Hepatocyte (in vitro differentiated cells): ENCODE measurements around the gene KCNK13. TPM values are rescaled to one million over a fixed set of nuclear protein-coding genes. Genes with fewer than 3 reads are reported as not detected.
"Not testable (repeated sequence)": the region's sequence is repeated elsewhere in the genome, so short reads cannot be mapped to it uniquely, and the experiment has no call there.

Experiments used
- DNase-seq: peaks from one replicate; pipeline ENCODE4 v3.0.0-alpha.2; 2016; ENCODE audit warnings: low spot score
- H2AFZ ChIP-seq: fragments of 200-600 bp; sonication (generic); 2 replicates; pipeline ENCODE4 v1.6.0; 2016; ENCODE audit warnings: antibody characterized with exemption, mild to moderate bottlenecking
- H3K27ac ChIP-seq: fragments of 200-600 bp; sonication (generic); 2 replicates; pipeline ENCODE4 v1.5.1; 2016; ENCODE audit warnings: mild to moderate bottlenecking
- H3K27me3 ChIP-seq: fragments of 200-600 bp; sonication (generic); 2 replicates; pipeline ENCODE4 v1.6.1; 2016
- H3K36me3 ChIP-seq: fragments of 200-600 bp; sonication (generic); replicated peaks from 2 replicates; pipeline ENCODE4 v1.5.1; 2016; ENCODE audit warnings: low read depth; ENCODE audit not compliant: insufficient read depth
- H3K4me1 ChIP-seq: fragments of 200-600 bp; sonication (generic); 2 replicates; pipeline ENCODE4 v1.5.1; 2016; ENCODE audit warnings: mild to moderate bottlenecking, moderate library complexity; ENCODE audit not compliant: insufficient read depth
- H3K4me2 ChIP-seq: fragments of 200-600 bp; sonication (generic); 2 replicates; pipeline ENCODE4 v1.6.0; 2016
- H3K4me3 ChIP-seq: fragments of 200-600 bp; sonication (generic); 2 replicates; pipeline ENCODE4 v1.5.1; 2016; ENCODE audit warnings: mild to moderate bottlenecking
- H3K79me2 ChIP-seq: fragments of 200-600 bp; sonication (generic); 2 replicates; pipeline ENCODE4 v1.6.0; 2017; ENCODE audit warnings: mild to moderate bottlenecking
- H3K9me2 ChIP-seq: fragments of 200-600 bp; sonication (generic); replicated peaks from 2 replicates; pipeline ENCODE4 v1.6.0; 2017; ENCODE audit warnings: mild to moderate bottlenecking; ENCODE audit not compliant: insufficient read depth
- H3K9me3 ChIP-seq: fragments of 200-600 bp; sonication (generic); 2 replicates; pipeline ENCODE4 v1.5.1; 2016; ENCODE audit warnings: low read depth, mild to moderate bottlenecking
- H4K20me1 ChIP-seq: fragments of 200-600 bp; sonication (generic); 2 replicates; pipeline ENCODE4 v1.6.0; 2016; ENCODE audit warnings: mild to moderate bottlenecking; ENCODE audit not compliant: insufficient read depth, poor library complexity, severe bottlenecking
- EZH2 ChIP-seq: fragments of 200-600 bp; sonication (generic); IDR thresholded peaks from 2 replicates; pipeline ENCODE4 v1.6.1; 2016; ENCODE audit warnings: antibody characterized with exemption, mild to moderate bottlenecking, borderline replicate concordance
- EZH2phosphoT487 ChIP-seq: fragments of 200-600 bp; sonication (generic); IDR thresholded peaks from one replicate; pipeline ENCODE4 v1.6.1; 2018; ENCODE audit warnings: antibody characterized with exemption, mild to moderate bottlenecking, low read depth, moderate library complexity; ENCODE audit not compliant: unreplicated experiment, severe bottlenecking
- WGBS: methylation state at CpG from one replicate; pipeline ENCODE4 v1.1.6; 2016; ENCODE audit warnings: low lambda C conversion rate; ENCODE audit errors: missing lambda C conversion rate; 5-methylcytosine and 5-hydroxymethylcytosine counted together
- polyA plus RNA-seq: library from polyadenylated mRNA; unstranded; fragments of >200 nt; fragmentation: Nextera tagmentation; extraction: Ambion mirVana; gene quantifications from 2 replicates; pipeline ENCODE4 v1.2.1, GENCODE V29; 2016
- total RNA-seq: library from RNA; depleted of rRNA; stranded (reverse); fragments of >200 nt; gene quantifications from 2 replicates; pipeline ENCODE4 v1.2.3, GENCODE V29; 2014
- TF ChIP-seq, protein P1 (sequence below): fragments of 200-600 bp; sonication (generic); IDR thresholded peaks from 2 replicates; pipeline ENCODE4 v1.5.1; 2016; ENCODE audit warnings: antibody characterized with exemption, mild to moderate bottlenecking; ENCODE audit not compliant: poor library complexity

KCNK13 gene
- total and polyA plus RNA-seq, 2 experiments from 2014 or later = 0.15 to 0.47 TPM

DNA sequence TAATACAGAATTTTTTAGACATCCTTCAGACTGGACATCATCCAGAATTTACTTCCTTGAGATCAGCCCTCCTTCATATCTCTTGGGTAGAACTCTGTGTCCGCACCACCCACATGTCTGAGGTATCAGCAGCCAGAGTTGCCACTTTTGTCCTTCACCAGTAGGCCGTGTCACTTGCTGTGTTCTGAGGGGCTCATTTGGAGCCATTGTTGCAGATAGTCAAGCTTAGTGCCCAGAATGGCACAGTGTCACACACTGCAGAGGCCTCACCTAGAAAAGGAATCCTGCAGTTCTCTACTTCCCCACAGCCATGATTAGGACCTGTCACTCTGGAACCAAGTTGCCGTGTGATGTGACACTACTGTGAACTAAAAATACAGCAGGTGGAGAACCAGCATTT lies 36.9 kb upstream of the KCNK13 start:
- TF ChIP-seq, protein P1, sequence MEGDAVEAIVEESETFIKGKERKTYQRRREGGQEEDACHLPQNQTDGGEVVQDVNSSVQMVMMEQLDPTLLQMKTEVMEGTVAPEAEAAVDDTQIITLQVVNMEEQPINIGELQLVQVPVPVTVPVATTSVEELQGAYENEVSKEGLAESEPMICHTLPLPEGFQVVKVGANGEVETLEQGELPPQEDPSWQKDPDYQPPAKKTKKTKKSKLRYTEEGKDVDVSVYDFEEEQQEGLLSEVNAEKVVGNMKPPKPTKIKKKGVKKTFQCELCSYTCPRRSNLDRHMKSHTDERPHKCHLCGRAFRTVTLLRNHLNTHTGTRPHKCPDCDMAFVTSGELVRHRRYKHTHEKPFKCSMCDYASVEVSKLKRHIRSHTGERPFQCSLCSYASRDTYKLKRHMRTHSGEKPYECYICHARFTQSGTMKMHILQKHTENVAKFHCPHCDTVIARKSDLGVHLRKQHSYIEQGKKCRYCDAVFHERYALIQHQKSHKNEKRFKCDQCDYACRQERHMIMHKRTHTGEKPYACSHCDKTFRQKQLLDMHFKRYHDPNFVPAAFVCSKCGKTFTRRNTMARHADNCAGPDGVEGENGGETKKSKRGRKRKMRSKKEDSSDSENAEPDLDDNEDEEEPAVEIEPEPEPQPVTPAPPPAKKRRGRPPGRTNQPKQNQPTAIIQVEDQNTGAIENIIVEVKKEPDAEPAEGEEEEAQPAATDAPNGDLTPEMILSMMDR = no peak
- no peak for TF ChIP-seq EZH2phosphoT487
- TF ChIP-seq EZH2 = no peak
- H3K27ac ChIP-seq = no peak overlapping the region
- no peaks in the 10 kb centered on the region for H4K20me1 ChIP-seq
- no peaks in the 10 kb centered on the region for H3K9me2 ChIP-seq
- H3K36me3 ChIP-seq = no peaks in the 10 kb centered on the region
- no peaks in the 10 kb centered on the region for H3K27me3 ChIP-seq
- no peak overlapping the region for H3K4me3 ChIP-seq
- no peaks in the 10 kb centered on the region for H3K9me3 ChIP-seq
- no peak overlapping the region for H2AFZ ChIP-seq
- no peaks in the 10 kb centered on the region for H3K79me2 ChIP-seq
- H3K4me1 ChIP-seq = no peaks in the 10 kb centered on the region
- no peak overlapping the region for H3K4me2 ChIP-seq
- 95% methylated on average over 3 of the region's 3 CpGs for WGBS
- DNase-seq = no peak

DNA sequence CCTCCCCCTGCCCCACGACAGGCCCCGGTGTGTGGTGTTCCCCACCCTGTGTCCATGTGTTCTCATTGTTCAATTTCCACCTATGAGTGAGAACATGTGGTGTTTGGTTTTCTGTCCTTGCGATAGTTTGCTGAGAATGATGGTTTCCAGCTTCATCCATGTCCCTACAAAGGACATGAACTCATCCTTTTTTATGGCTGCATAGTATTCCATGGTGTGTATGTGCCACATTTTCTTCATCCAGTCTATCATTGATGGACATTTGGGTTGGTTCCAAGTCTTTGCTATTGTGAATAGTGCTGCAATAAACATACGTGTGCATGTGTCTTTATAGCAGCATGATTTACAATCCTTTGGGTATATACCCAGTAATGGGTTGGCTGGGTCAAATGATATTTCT lies 35.2 kb upstream of the KCNK13 start:
- H3K79me2 ChIP-seq, H4K20me1 ChIP-seq, H3K4me2 ChIP-seq, H2AFZ ChIP-seq, H3K4me1 ChIP-seq, H3K36me3 ChIP-seq, H3K27me3 ChIP-seq, DNase-seq, H3K27ac ChIP-seq, H3K9me2 ChIP-seq, H3K4me3 ChIP-seq, H3K9me3 ChIP-seq: not testable (repeated sequence)
- 87% methylated on average over 4 of the region's 4 CpGs for WGBS

DNA sequence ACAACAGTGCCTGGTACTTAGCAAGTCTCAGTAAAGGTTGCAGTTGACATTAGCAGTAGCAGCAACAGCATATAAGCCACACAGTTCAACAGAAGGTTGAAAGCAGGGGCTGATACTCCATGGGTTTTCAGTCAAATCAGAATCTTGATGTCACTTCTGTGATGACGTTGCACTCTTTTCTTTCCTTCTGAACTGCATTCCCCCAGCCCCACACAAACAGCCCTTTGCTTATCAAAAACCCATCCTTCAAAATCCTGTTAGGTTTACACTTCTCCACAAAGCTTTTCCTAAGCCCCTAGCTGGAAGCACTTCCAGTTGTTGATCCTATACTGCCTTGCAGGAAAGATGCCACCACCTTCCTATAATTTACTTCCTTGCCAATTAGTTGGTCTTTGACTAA lies 34.0 kb upstream of the KCNK13 start:
- H3K27me3 ChIP-seq = no peaks in the 10 kb centered on the region
- no peaks in the 10 kb centered on the region for H3K4me1 ChIP-seq
- WGBS = 52% methylated on average over 1 of the region's 1 CpG
- no peaks in the 10 kb centered on the region for H3K79me2 ChIP-seq
- H2AFZ ChIP-seq = no peak overlapping the region
- TF ChIP-seq, protein P1 = no peak
- TF ChIP-seq EZH2 (no peak), EZH2phosphoT487 (no peak)
- no peak overlapping the region for H3K27ac ChIP-seq
- no peaks in the 10 kb centered on the region for H3K9me2 ChIP-seq
- H3K36me3 ChIP-seq = no peaks in the 10 kb centered on the region
- no peak for DNase-seq
- H3K4me3 ChIP-seq = no peak overlapping the region
- H4K20me1 ChIP-seq = no peaks in the 10 kb centered on the region
- no peak overlapping the region for H3K4me2 ChIP-seq
- no peaks in the 10 kb centered on the region for H3K9me3 ChIP-seq

- no peaks in the 10 kb centered on the region for H3K4me1 ChIP-seq
- no peaks in the 10 kb centered on the region for H3K9me3 ChIP-seq
- H2AFZ ChIP-seq = no peak overlapping the region
- no peaks in the 10 kb centered on the region for H4K20me1 ChIP-seq
- no peaks in the 10 kb centered on the region for H3K79me2 ChIP-seq
- H3K36me3 ChIP-seq = no peaks in the 10 kb centered on the region
- H3K27ac ChIP-seq = no peak overlapping the region
- H3K4me3 ChIP-seq = no peak overlapping the region
- TF ChIP-seq, protein P1 = no peak
- TF ChIP-seq EZH2phosphoT487 (no peak), EZH2 (no peak)
- no peaks in the 10 kb centered on the region for H3K27me3 ChIP-seq
- H3K4me2 ChIP-seq = no peak overlapping the region
- WGBS = 97% methylated on average over 2 of the region's 2 CpGs
- no peak for DNase-seq
- H3K9me2 ChIP-seq = no peaks in the 10 kb centered on the region
Measured at GRCh38 chr14:90034156-90034555, 27.6 kb upstream of the KCNK13 start.
